OCI-LY7 (cell line): ENCODE measurements around the gene RSRC2. TPM values are rescaled to one million over a fixed set of nuclear protein-coding genes. Genes with fewer than 3 reads are reported as not detected.

Experiments
- BruUV-seq: library from RNA; stranded (reverse); fragments of 400-500 nt; replicated peaks from 2 replicates; lab custom pipeline; 2021; lab: Mats Ljungman, UMichigan
- CTCF ChIA-PET: fragments of 300-600 bp; sonication (Branson Sonifier 250); formaldehyde crosslinking; loops from one replicate; lab custom pipeline; 2022; ENCODE audit warnings: antibody characterized with exemption; ENCODE audit not compliant: unreplicated experiment; lab: Charles Lee
- POLR2A ChIA-PET: fragments of 300-600 bp; sonication (Branson Sonifier 250); formaldehyde crosslinking; loops from one replicate; lab custom pipeline; 2022; ENCODE audit warnings: antibody characterized with exemption; lab: Charles Lee
- DNase-seq: peaks from one replicate; pipeline ENCODE4 v3.0.0-alpha.2; 2015; ENCODE audit warnings: low spot score
- H2AFZ ChIP-seq: fragments of 200-600 bp; sonication (generic), shearing (Covaris generic); 2 replicates; pipeline ENCODE4 v1.6.1; 2014; ENCODE audit warnings: mild to moderate bottlenecking, antibody characterized with exemption, low read length, moderate library complexity
- H3K27ac ChIP-seq: fragments of 200-600 bp; sonication (generic); 2 replicates; pipeline ENCODE4 v1.5.1; 2014; ENCODE audit warnings: mixed run types, low read depth, mild to moderate bottlenecking, moderate library complexity, low read length, inconsistent platforms; ENCODE audit not compliant: poor library complexity, severe bottlenecking
- H3K36me3 ChIP-seq: fragments of 200-600 bp; sonication (generic); 2 replicates; pipeline ENCODE4 v1.6.1; 2014; ENCODE audit warnings: mild to moderate bottlenecking, antibody characterized with exemption, low read length, moderate library complexity, mixed read lengths; ENCODE audit not compliant: insufficient read depth
- H3K4me1 ChIP-seq: fragments of 200-600 bp; sonication (generic); 2 replicates; pipeline ENCODE4 v1.5.1; 2014; ENCODE audit warnings: mild to moderate bottlenecking, low read length; ENCODE audit not compliant: insufficient read depth, poor library complexity, severe bottlenecking
- H3K4me2 ChIP-seq: fragments of 200-600 bp; sonication (generic); 2 replicates; pipeline ENCODE4 v1.6.1; 2014; ENCODE audit warnings: mild to moderate bottlenecking, low read length
- H3K4me3 ChIP-seq: fragments of 200-600 bp; sonication (generic); 2 replicates; pipeline ENCODE4 v1.5.1; 2014; ENCODE audit warnings: mild to moderate bottlenecking, low read depth, low read length; ENCODE audit not compliant: poor library complexity, severe bottlenecking
- H3K79me2 ChIP-seq: fragments of 200-600 bp; sonication (generic); 2 replicates; pipeline ENCODE4 v1.6.1; 2016; ENCODE audit warnings: low read depth, mild to moderate bottlenecking, low read length, moderate library complexity, mixed read lengths; ENCODE audit not compliant: insufficient read depth
- H3K9me2 ChIP-seq: fragments of 200-600 bp; sonication (generic); 2 replicates; pipeline ENCODE4 v1.6.1; 2016; ENCODE audit warnings: mild to moderate bottlenecking, low read length, mixed read lengths; ENCODE audit not compliant: insufficient read depth
- H3K9me3 ChIP-seq: fragments of 200-600 bp; sonication (generic); 2 replicates; pipeline ENCODE4 v1.6.1; 2014; ENCODE audit warnings: mild to moderate bottlenecking, mixed run types, low read length, mixed read lengths
- H4K20me1 ChIP-seq: fragments of 200-600 bp; sonication (generic); 2 replicates; pipeline ENCODE4 v1.6.1; 2014; ENCODE audit warnings: mild to moderate bottlenecking, antibody characterized with exemption, low read length, moderate library complexity, mixed read lengths; ENCODE audit not compliant: insufficient read depth
- CTCF ChIP-seq: fragments of 200-600 bp; sonication (generic); conservative IDR thresholded peaks from 2 replicates; pipeline ENCODE4 v1.5.1; 2014; ENCODE audit warnings: mild to moderate bottlenecking, antibody characterized with exemption, low read length, moderate library complexity, mixed read lengths
- EZH2phosphoT487 ChIP-seq: fragments of 200-600 bp; sonication (generic); IDR thresholded peaks from 2 replicates; pipeline ENCODE4 v1.6.1; 2018; ENCODE audit warnings: low read depth, borderline replicate concordance, mild to moderate bottlenecking, mixed run types, antibody characterized with exemption, low read length, moderate library complexity, mixed read lengths
- intact Hi-C: fragments of 100-400 bp; cut with micrococcal nuclease; formaldehyde crosslinking; loops from one replicate; pipeline ENCODE4 v1.10.0; 2022; ENCODE audit not compliant: unreplicated experiment
- total RNA-seq, 2 experiments: library from RNA; depleted of rRNA in 1 of 2; stranded (reverse); fragments of >200 nt in 1 of 2; shearing (Covaris generic) in 1 of 2; gene quantifications; 2 replicates each; pipeline ENCODE4 v1.2.3, GENCODE V29; 2014 to 2022

The RSRC2 gene
- total RNA-seq, 2 experiments from 2014 or later, result 91.7 to 132 TPM

GRCh38 chr12:122483969-122484368 is 42.8 kb downstream of the RSRC2 start:
- H3K9me3 ChIP-seq, result no peaks in the 10 kb centered on the region
- H4K20me1 ChIP-seq, result no peaks in the 10 kb centered on the region
- H2AFZ ChIP-seq, result no peak overlapping the region
- no peaks in the 10 kb centered on the region for H3K4me1 ChIP-seq
- H3K4me3 ChIP-seq, result no peak overlapping the region
- POLR2A ChIA-PET, result interaction anchor here (1.0 to 1.6 kb wide), 2 partner anchors 14 to 16 kb away, joined by 3 read pairs; partner anchors contain the start of gene ZCCHC8
- intact Hi-C loops, result no loop called here
- no peaks in the 10 kb centered on the region for H3K9me2 ChIP-seq
- BruUV-seq, result no TSS peak
- no peak for DNase-seq
- TF ChIP-seq EZH2phosphoT487, result no peak
- TF ChIP-seq CTCF, result no peak
- H3K4me2 ChIP-seq, result no peak overlapping the region
- H3K27ac ChIP-seq, result no peak overlapping the region
- peaks cover 97% of the 10 kb centered on the region for H3K36me3 ChIP-seq
- H3K79me2 ChIP-seq, result no peaks in the 10 kb centered on the region
- CTCF ChIA-PET, result no interaction called here

GRCh38 chr12:122481861-122482260 is 44.9 kb downstream of the RSRC2 start:
- H3K36me3 ChIP-seq, result peaks cover 97% of the 10 kb centered on the region
- H3K4me3 ChIP-seq, result no peak overlapping the region
- CTCF ChIA-PET, result no interaction called here
- H2AFZ ChIP-seq, result no peak overlapping the region
- POLR2A ChIA-PET, result interaction anchor here (0.7 kb wide), 1 partner anchor 76 kb away, joined by 3 read pairs; no protein-coding TSS in a partner anchor
- BruUV-seq, result no TSS peak
- no peaks in the 10 kb centered on the region for H4K20me1 ChIP-seq
- no peaks in the 10 kb centered on the region for H3K4me1 ChIP-seq
- no peak for TF ChIP-seq EZH2phosphoT487
- TF ChIP-seq CTCF, result no peak
- H3K4me2 ChIP-seq, result no peak overlapping the region
- H3K79me2 ChIP-seq, result no peaks in the 10 kb centered on the region
- H3K9me3 ChIP-seq, result no peaks in the 10 kb centered on the region
- no peaks in the 10 kb centered on the region for H3K9me2 ChIP-seq
- DNase-seq, result no peak
- intact Hi-C loops, result no loop called here
- H3K27ac ChIP-seq, result no peak overlapping the region

- H3K27ac ChIP-seq, result no peak overlapping the region
- H3K4me1 ChIP-seq, result no peaks in the 10 kb centered on the region
- H3K9me3 ChIP-seq, result no peaks in the 10 kb centered on the region
- ChIA-PET CTCF (interaction anchor here (0.8 kb wide), 1 partner anchor 20 kb away, joined by 3 read pairs; the partner anchor contains the start of gene ZCCHC8), POLR2A (interaction anchor here (0.6 to 1.0 kb wide), 2 partner anchors 9 to 25 kb away, joined by 3 to 4 read pairs; no protein-coding TSS in a partner anchor)
- H2AFZ ChIP-seq, result no peak overlapping the region
- no peaks in the 10 kb centered on the region for H4K20me1 ChIP-seq
- no peak for TF ChIP-seq EZH2phosphoT487
- no peak for TF ChIP-seq CTCF
- peaks cover 97% of the 10 kb centered on the region for H3K36me3 ChIP-seq
- BruUV-seq, result no TSS peak
- no peak overlapping the region for H3K4me2 ChIP-seq
- no peaks in the 10 kb centered on the region for H3K9me2 ChIP-seq
- H3K4me3 ChIP-seq, result no peak overlapping the region
- no peaks in the 10 kb centered on the region for H3K79me2 ChIP-seq
- no peak for DNase-seq
- intact Hi-C loops, result no loop called here
Observed at GRCh38 chr12:122480753-122481152, 46.0 kb downstream of the RSRC2 start.
